HG03469 (cell line): ENCODE data around the gene ACOT8.

Experiments used
- ATAC-seq: cut with Tn5 transposase; IDR thresholded peaks from one replicate; pipeline ENCODE4 v1.9.1; 2021; ENCODE audit warnings: mild to moderate bottlenecking, moderate library complexity, moderate number of reproducible peaks; ENCODE audit not compliant: unreplicated experiment

ACOT8 gene

DNA sequence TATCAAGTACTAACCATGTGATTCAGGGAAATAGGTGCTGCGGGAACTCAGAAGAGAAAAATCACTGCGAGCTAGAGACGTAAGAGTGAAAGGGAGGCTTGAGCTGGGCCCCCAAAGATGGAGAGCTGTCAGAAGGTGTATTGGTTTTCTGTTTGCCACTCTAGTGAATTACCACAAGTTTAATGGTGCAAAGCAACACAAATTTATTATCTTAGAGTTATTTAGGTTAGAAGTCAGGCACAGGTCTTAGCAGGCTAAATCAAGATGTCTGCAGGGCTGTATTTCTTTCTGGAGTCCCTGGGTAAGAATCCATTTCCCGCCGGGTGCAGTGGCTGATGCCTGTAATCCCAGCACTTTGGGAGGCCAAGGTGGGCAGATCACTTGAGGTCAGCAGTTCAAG lies 2.7 kb upstream of the ACOT8 start:
- no peak for ATAC-seq

GRCh38 chr20:45857882-45858216 lies 657 bp upstream of the ACOT8 start:
- no peak for ATAC-seq

- ATAC-seq: no peak
Measured at GRCh38 chr20:45853484-45853883, 3.7 kb downstream of the ACOT8 start.

DNA sequence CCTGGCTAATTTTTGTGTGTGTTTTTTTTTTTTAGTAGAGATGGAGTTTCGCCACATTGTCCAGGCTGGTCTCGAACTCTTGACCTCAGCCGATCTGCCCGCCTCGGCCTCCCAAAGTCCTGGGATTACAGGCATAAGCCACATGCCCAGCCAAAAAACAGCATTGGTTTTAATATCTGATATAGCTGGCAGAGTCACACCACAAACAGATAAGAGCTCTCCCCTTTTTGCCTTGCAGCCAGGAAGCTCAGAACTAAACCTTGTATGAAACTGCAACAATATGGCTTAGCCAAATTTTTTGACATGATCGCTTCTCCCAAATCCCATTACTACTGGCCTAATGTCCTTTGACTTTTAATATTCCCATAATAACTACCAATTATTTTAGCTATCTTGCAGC lies 4.9 kb downstream of the ACOT8 start:
- no peak for ATAC-seq

- no peak for ATAC-seq
Measured at GRCh38 chr20:45851501-45851900, 5.7 kb downstream of the ACOT8 start.

- no peak for ATAC-seq
Measured at GRCh38 chr20:45850926-45851325, 6.3 kb downstream of the ACOT8 start.

GRCh38 chr20:45850238-45850637 lies 7.0 kb downstream of the ACOT8 start:
- no peak for ATAC-seq

DNA sequence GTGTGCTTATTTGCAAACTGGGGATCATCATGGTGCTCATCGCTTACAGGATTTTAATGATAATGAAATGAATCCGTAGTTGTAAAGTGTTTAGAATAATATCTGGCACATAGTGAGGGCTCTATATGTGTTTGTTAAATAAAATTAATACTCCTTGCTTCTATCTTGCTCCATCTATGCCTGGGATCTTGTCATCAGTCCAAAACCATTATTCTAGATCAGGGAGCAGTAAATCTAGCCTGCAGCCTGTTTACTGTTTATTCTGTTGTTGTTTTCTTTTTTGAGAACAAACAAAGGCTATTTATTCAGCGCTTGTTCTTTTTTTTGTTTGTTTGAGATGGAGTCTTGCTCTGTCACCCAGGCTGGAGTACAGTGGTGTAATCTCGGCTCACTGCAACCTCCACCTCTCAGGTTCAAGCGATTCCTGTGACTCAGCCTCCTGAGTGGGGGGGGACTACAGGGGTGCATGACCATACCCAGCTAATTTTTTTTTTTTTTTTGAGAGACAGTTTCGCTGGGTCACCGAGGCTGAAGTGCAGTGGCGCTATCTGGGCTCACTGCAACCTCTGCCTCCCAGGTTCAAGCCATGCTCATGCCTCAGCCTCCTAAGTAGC lies 8.1 kb downstream of the ACOT8 start:
- no peak for ATAC-seq

GRCh38 chr20:45848421-45848820 lies 8.8 kb downstream of the ACOT8 start:
- no peak for ATAC-seq

GRCh38 chr20:45845452-45845851 lies 11.7 kb downstream of the ACOT8 start:
- ATAC-seq: no peak

DNA sequence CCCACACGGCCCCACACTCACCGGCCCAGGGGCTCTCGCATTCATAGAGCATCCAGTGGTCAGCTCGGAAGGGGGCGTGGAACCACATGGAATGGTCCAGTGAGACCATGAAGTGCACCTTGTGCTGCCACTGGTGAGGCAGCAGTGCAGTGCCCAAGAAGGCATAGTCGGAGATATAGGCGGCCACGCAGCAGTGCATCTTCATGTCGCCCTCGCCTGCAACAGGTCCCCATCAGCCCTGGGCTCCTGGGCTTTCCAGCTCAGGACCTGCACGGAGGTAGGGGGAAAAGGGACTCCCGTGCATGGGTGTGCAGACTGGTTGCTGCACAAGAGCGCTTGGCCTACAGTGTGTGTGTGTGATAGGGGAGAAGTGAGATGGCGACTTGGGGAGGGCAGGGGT lies 13.7 kb downstream of the ACOT8 start:
- no peak for ATAC-seq

DNA sequence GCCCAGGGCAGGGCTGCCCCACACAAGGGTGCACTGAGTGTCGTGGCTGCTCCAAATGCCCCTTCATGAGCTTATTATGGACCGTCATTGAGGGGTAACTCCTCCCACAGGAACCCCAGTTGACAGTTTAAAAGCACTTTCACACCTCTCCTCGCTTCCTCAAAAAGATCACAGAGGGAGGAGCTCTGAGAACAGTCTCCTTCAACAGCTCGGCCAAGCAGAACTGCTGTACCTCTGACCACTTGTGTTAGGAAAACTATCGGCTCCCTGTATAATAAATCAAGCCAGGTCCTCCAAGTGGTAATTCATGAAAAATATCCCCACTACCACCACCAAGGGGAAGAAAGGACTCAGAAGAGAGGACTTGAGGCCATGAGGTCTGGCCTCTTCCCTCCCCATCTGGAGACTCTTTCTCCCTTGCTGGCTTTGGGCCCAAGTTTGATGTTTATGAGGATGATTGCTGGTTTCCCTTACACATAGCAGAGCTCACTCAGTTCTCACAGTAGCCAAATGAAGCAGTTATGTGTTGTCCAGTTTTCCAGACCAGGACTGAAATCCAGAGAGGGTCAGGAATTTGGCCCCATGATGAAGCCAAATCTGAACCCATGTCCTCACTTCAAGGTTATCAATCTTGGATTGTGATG lies 14.9 kb downstream of the ACOT8 start:
- peak; percentile 54 for ATAC-seq

DNA sequence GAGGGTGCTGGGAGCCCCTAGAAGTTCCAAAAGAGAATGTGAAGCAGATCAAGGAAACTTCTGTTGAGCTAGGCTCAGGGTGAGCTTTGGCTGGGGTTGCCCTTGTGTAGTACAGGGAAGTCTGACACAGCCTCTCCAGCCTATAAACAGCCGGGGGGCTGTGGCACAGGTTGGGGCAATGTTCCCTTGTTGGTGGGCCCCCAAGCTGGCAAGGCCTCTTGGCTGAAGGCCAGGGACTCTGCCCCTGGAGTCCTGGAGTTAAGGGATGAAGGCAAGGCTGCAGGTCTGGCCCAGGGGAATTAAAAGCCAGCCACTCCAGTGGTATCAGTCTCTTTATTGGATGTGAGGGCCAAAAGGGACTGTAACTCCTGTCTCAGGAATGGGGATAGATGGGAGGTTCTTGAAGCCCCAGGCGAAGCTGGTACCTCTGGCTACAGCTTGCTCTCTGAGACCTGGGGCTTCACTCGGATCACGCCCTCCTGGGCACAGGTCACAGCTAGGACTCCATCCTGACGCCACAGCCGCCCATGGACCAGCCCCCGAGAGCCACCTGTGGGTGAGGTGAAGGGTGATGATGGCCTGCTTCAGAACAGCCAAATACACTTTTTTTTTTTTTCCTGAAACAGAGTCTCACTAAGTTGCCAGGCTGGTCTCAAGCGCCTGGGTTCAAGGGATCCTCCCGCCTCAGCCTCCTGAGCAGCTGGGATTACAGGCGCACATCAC lies 15.6 kb downstream of the ACOT8 start:
- ATAC-seq: no peak

DNA sequence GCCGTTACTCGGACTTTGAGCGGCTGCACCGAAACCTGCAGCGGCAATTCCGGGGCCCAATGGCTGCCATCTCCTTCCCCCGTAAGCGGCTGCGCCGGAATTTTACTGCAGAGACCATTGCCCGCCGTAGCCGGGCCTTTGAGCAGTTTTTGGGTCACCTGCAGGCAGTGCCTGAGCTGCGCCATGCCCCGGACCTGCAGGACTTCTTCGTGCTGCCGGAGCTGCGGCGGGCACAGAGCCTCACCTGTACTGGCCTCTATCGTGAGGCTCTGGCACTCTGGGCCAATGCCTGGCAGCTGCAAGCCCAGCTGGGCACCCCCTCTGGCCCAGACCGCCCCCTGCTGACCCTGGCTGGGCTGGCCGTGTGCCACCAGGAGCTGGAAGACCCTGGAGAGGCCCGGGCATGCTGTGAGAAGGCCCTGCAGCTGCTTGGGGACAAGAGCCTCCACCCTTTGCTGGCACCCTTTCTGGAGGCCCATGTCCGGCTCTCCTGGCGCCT lies 16.4 kb downstream of the ACOT8 start:
- ATAC-seq: no peak

DNA sequence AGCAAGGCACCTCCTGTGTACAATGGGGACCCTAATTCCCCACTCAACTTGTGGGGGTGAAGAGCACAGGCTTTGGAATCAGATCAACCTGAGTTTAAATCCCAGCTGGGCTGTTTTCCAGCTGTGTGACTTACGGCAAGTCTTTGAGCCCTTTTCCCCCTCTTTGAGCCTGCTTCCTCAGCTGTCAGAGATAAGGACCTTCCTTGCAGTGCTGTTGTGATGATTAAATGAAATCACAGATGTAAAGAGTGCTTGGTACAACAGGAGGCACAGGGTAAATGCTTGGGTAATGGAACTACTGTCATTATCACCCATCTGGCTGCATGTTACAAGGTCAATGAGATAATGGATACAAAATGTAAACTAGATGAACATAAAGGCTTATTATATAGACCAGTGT lies 20.4 kb downstream of the ACOT8 start:
- ATAC-seq: no peak

- ATAC-seq: no peak
Measured at GRCh38 chr20:45835825-45836224, 21.4 kb downstream of the ACOT8 start.

GRCh38 chr20:45835329-45835765 lies 21.8 kb downstream of the ACOT8 start:
- ATAC-seq: no peak

DNA sequence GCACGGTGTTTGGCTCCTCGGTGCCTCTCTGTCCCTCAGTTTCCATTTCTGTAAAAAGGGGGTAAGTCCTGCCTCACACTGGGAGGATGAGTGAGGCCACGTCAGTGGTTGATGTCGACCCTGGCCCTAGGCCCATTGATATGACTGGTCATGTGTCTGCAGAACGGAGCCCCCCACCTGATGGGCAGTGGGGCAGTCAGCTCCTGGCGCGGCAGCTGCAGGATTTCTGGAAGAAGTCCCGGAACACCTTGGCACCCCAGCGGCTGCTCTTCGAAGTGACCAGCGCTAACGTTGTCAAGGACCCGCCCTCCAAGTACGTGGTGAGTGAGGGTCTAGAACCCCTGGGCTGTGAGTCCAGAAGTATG lies 22.4 kb downstream of the ACOT8 start:
- ATAC-seq: no peak

GRCh38 chr20:45833883-45834796 lies 23.1 kb downstream of the ACOT8 start:
- ATAC-seq: no peak

DNA sequence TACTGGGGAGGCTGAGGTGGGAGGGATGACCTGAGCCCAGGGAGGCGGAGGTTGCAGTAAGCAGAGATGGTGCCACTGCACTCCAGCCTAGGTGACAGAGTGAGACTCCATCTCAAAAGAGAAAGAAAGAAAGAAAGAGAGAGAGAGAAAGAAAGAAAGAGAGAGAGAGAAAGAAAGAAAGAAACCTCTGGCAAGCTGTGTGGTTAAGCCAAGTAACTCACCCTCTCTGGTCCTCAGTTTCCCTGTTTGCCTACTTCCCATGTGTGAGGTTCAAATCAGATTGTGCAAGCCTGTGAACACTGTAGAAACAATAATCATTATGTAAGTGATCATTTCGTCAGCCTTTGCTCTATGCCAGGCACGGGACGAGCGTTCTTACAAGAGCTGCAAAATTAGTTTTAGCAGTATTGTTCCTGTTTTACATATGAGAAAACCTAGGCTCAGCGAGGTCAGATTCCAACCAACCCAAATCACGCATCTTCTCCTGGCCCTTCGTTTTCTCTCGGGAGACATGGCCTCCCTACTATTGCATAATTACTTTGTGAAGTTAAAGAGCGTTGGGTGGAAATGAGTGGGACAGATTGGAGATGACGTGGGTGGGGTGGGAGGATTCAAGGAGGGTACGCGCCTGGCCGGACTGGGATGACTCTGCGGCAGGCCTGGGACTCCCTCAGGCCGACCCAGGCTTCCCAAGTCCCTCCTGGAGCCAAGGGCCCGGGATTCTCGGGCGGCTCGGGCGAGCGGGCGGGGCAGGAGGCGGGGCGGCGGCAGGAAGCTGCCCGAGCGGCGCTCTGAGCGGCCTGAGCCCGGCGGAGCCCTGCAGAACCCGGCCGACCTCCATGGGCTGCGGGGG lies 23.9 kb downstream of the ACOT8 start, which contains the start of gene SNX21:
Gene SNX21 (plus strand): TSS at position 770 of the 853 bp plus-strand sequence. CDS start 121 bp downstream, outside the sequence.
- no peak for ATAC-seq
